Stimulated activated CD4-positive, alpha-beta T cell treated with anti-CD3 and anti-CD28 coated beads, Interleukin-15, amount 100 ng/mL, for 1 hour (primary cell): ENCODE measurements around the gene RNF112.

Experiments
- DNase-seq, 2 donors: peaks; one replicate each; pipeline ENCODE4 v3.0.0-alpha.2; 2020; ENCODE audit warnings: low read depth in 1 of 2, low spot score in 1 of 2

Gene RNF112

GRCh38 chr17:19410875-19411620 lies at the start of gene RNF112:
RNF112 (plus strand) TSS chr17:19411232; CDS start chr17:19411409, 177 bp downstream.
- no peak for DNase-seq

GRCh38 chr17:19361326-19361725 lies 49.7 kb upstream of the RNF112 start:
- no peak for DNase-seq

- no peak for DNase-seq
Measured at GRCh38 chr17:19361944-19362276, 49.1 kb upstream of the RNF112 start.

- peak; percentile 93 to 95 for DNase-seq
Measured at GRCh38 chr17:19362277-19363113, 48.5 kb upstream of the RNF112 start, which contains the start of gene B9D1. B9D1 (minus strand) TSS chr17:19362723; CDS start chr17:19362569, 154 bp downstream.

- DNase-seq, result no peak
Measured at GRCh38 chr17:19363114-19363438, 48.0 kb upstream of the RNF112 start.

- DNase-seq, result no peak
Measured at GRCh38 chr17:19363460-19364035, 47.5 kb upstream of the RNF112 start.

GRCh38 chr17:19364699-19365498 lies 46.1 kb upstream of the RNF112 start:
- no peak for DNase-seq

- DNase-seq, result no peak
Measured at GRCh38 chr17:19365499-19365817, 45.6 kb upstream of the RNF112 start.

- no peak for DNase-seq
Measured at GRCh38 chr17:19365833-19366636, 45.0 kb upstream of the RNF112 start.

- DNase-seq, result no peak
Measured at GRCh38 chr17:19366637-19366972, 44.4 kb upstream of the RNF112 start.

- DNase-seq, result no peak
Measured at GRCh38 chr17:19368229-19368628, 42.8 kb upstream of the RNF112 start.

GRCh38 chr17:19369107-19369778 lies 41.8 kb upstream of the RNF112 start:
- no peak for DNase-seq

GRCh38 chr17:19369846-19370492 lies 41.1 kb upstream of the RNF112 start:
- no peak for DNase-seq

GRCh38 chr17:19370493-19370960 lies 40.5 kb upstream of the RNF112 start:
- no peak for DNase-seq

- DNase-seq, result no peak
Measured at GRCh38 chr17:19371259-19372010, 39.6 kb upstream of the RNF112 start.

GRCh38 chr17:19372011-19372370 lies 39.0 kb upstream of the RNF112 start:
- no peak for DNase-seq

GRCh38 chr17:19372439-19372838 lies 38.6 kb upstream of the RNF112 start:
- no peak for DNase-seq

- DNase-seq, result no peak
Measured at GRCh38 chr17:19372866-19373504, 38.0 kb upstream of the RNF112 start.
